CD14-positive monocyte (primary cell): Measurements from ENCODE around the gene PTGDR2. TPM values are rescaled to one million over a fixed set of nuclear protein-coding genes. Genes with fewer than 3 reads are reported as not detected.
A peak's percentile ranks its signal among the peaks of the same experiment; 100 is the strongest.

Experiments
- DNase-seq, 3 donors: peaks; one replicate each; pipeline ENCODE4 v3.0.0-alpha.2; 2011 to 2022
- H2AFZ ChIP-seq: 2 replicates; pipeline ENCODE4 v1.6.0; 2012; ENCODE audit warnings: mild to moderate bottlenecking, low read depth, low read length, inconsistent platforms; ENCODE audit not compliant: insufficient read depth, poor library complexity, severe bottlenecking
- H3K27ac ChIP-seq, 2 donors: 1 replicate in 1 of 2; 2 replicates in 1 of 2; pipeline ENCODE4 v1.5.1; 2012 to 2013; ENCODE audit warnings: low read length in 2 of 2, control low read depth in 1 of 2, inconsistent platforms in 1 of 2, low read depth in 1 of 2, mild to moderate bottlenecking in 1 of 2
- H3K27me3 ChIP-seq, 2 donors: one replicate each; pipeline versions ENCODE4 v1.6.0 to v1.6.1; 2011 to 2013; ENCODE audit warnings: low read length in 2 of 2; ENCODE audit not compliant: control insufficient read depth in 2 of 2, insufficient read depth in 2 of 2
- H3K36me3 ChIP-seq, 2 donors: replicated peaks in 1 of 2; 1 replicate in 1 of 2; 2 replicates in 1 of 2; pipeline versions ENCODE4 v1.5.1 to v1.6.1; 2012 to 2013; ENCODE audit warnings: low read length in 2 of 2, control low read depth in 1 of 2, inconsistent platforms in 1 of 2, mild to moderate bottlenecking in 1 of 2; ENCODE audit not compliant: insufficient read depth in 2 of 2, control insufficient read depth in 1 of 2
- H3K4me1 ChIP-seq, 2 donors: 1 replicate in 1 of 2; 2 replicates in 1 of 2; pipeline versions ENCODE4 v1.5.1 to v1.6.1; 2012 to 2013; ENCODE audit warnings: low read length in 2 of 2, control low read depth in 1 of 2, inconsistent platforms in 1 of 2, mild to moderate bottlenecking in 1 of 2, moderate library complexity in 1 of 2; ENCODE audit not compliant: insufficient read depth in 2 of 2, control insufficient read depth in 1 of 2
- H3K4me2 ChIP-seq: replicated peaks from 2 replicates; pipeline ENCODE3; 2012; ENCODE audit warnings: low read length, moderate library complexity, mild to moderate bottlenecking; ENCODE audit not compliant: poor library complexity, severe bottlenecking; ENCODE audit errors: extremely low read depth
- H3K4me3 ChIP-seq, 3 experiments: fragments of 200-600 bp in 1 of 3; sonication (generic) in 1 of 3; replicated peaks in 1 of 3; 1 replicate in 2 of 3; 2 replicates in 1 of 3; pipeline ENCODE4 v1.5.1; 2011 to 2013; ENCODE audit warnings: low read length in 3 of 3, mild to moderate bottlenecking in 3 of 3, control low read depth in 2 of 3, low read depth in 2 of 3, inconsistent platforms in 1 of 3, moderate library complexity in 1 of 3
- H3K79me2 ChIP-seq: 2 replicates; pipeline ENCODE4 v1.6.0; 2012; ENCODE audit warnings: mild to moderate bottlenecking, control low read depth, inconsistent platforms, low read length, moderate library complexity; ENCODE audit not compliant: insufficient read depth
- H3K9ac ChIP-seq: 2 replicates; pipeline ENCODE4 v1.6.0; 2017; ENCODE audit warnings: low read length, mild to moderate bottlenecking; ENCODE audit not compliant: insufficient read depth, poor library complexity, severe bottlenecking
- H3K9me3 ChIP-seq, 2 donors: replicated peaks in 1 of 2; 1 replicate in 1 of 2; 2 replicates in 1 of 2; pipeline versions ENCODE4 v1.5.1 to v1.6.1; 2012 to 2013; ENCODE audit warnings: low read length in 2 of 2, control low read depth in 1 of 2; ENCODE audit not compliant: control insufficient read depth in 1 of 2, insufficient read depth in 1 of 2
- H4K20me1 ChIP-seq: 2 replicates; pipeline ENCODE4 v1.6.0; 2012; ENCODE audit warnings: mild to moderate bottlenecking, low read length, control low read depth, moderate library complexity; ENCODE audit not compliant: insufficient read depth
- H3K27ac Mint-ChIP-seq, 7 donors: one replicate each; pipeline ENCODE4 v1.8.0; 2020; ENCODE audit warnings: mild to moderate bottlenecking in 7 of 7, mixed read lengths in 7 of 7, moderate library complexity in 6 of 7, inconsistent platforms in 2 of 7
- H3K27me3 Mint-ChIP-seq, 3 donors: one replicate each; pipeline ENCODE4 v1.8.0; 2021 to 2022; ENCODE audit warnings: low read depth in 3 of 3, mild to moderate bottlenecking in 3 of 3, mixed read lengths in 3 of 3, moderate library complexity in 3 of 3, inconsistent platforms in 1 of 3
- H3K36me3 Mint-ChIP-seq, 2 donors: one replicate each; pipeline ENCODE4 v1.8.0; 2020; ENCODE audit warnings: mixed read lengths in 2 of 2, inconsistent platforms in 1 of 2, mild to moderate bottlenecking in 1 of 2
- H3K4me1 Mint-ChIP-seq: one replicate; pipeline ENCODE4 v1.8.0; 2020; ENCODE audit warnings: mild to moderate bottlenecking, mixed read lengths
- H3K4me3 Mint-ChIP-seq, 2 donors: one replicate each; pipeline ENCODE4 v1.8.0; 2020; ENCODE audit warnings: mild to moderate bottlenecking in 2 of 2, mixed read lengths in 2 of 2, moderate library complexity in 1 of 2
- H3K9me3 Mint-ChIP-seq, 7 donors: one replicate each; pipeline ENCODE4 v1.8.0; 2020 to 2022; ENCODE audit warnings: mixed read lengths in 7 of 7, mild to moderate bottlenecking in 6 of 7, moderate library complexity in 6 of 7, inconsistent platforms in 2 of 7
- WGBS: methylation state at CpG from one replicate; pipeline ENCODE4 v1.1.5; 2013; ENCODE audit warnings: missing lambda C conversion rate; ENCODE audit not compliant: insufficient coverage; 5-methylcytosine and 5-hydroxymethylcytosine counted together
- intact Hi-C, 2 donors: fragments of 100-400 bp; cut with micrococcal nuclease; formaldehyde crosslinking; loops; one replicate each; pipeline versions ENCODE4 v1.15.0 to v1.15.1; 2023
- polyA plus RNA-seq, 3 donors: library from polyadenylated mRNA; depleted of rRNA in 1 of 3; unstranded in 2 of 3; stranded (reverse) in 1 of 3; fragments of 300-500 nt in 2 of 3; fragments of >200 nt in 1 of 3; fragmentation: Illumina TruSeq in 2 of 3; gene quantifications; 1 replicate in 2 of 3; 2 replicates in 1 of 3; pipeline ENCODE4 v1.2.3, GENCODE V29; 2012 to 2021
- TF ChIP-seq, protein P1 (sequence below): fragments of 200-600 bp; IDR thresholded peaks from one replicate; pipeline ENCODE4 v1.8.0; 2022; ENCODE audit warnings: antibody characterized with exemption, mild to moderate bottlenecking

PTGDR2 gene
- polyA plus RNA-seq, 3 donors, result 0.32 to 0.65 (median 0.46) TPM

DNA sequence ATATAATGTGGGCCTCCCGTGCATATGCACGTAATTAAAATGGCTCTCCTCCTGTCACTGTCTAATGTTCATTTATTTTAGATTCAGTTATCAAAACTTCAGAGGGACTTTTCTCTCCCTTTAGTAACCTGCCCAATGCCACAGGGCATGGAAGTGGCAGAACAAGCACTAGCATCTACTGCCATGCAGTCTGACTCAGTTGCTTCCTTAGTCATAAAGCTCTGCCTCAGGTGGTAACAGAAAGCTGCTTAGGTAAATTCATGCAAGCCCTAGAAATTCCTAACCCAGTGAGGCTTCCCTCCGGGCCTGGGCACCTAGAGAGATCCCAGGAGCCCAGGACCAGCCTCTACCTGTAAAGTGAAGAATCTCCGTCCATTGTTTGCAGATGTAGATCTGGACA lies 41.7 kb upstream of the PTGDR2 start:
- Mint-ChIP-seq H3K4me1 (peaks cover 7% of the 10 kb centered on the region), H3K27ac (peak overlapping the region in 1 of 7 donors; percentile 74), H3K9me3 (peaks cover 0 to 2% (median 0%) of the 10 kb centered on the region in 7 donors), H3K27me3 (no peaks in the 10 kb centered on the region), H3K4me3 (no peak overlapping the region), H3K36me3 (peaks cover 91 to 93% of the 10 kb centered on the region in 2 donors)
- no peak overlapping the region for H3K9ac ChIP-seq
- H3K27me3 ChIP-seq, result no peaks in the 10 kb centered on the region
- 100% methylated on average over 1 of the region's 4 CpGs for whole genome bisulfite sequencing
- TF ChIP-seq, protein P1, sequence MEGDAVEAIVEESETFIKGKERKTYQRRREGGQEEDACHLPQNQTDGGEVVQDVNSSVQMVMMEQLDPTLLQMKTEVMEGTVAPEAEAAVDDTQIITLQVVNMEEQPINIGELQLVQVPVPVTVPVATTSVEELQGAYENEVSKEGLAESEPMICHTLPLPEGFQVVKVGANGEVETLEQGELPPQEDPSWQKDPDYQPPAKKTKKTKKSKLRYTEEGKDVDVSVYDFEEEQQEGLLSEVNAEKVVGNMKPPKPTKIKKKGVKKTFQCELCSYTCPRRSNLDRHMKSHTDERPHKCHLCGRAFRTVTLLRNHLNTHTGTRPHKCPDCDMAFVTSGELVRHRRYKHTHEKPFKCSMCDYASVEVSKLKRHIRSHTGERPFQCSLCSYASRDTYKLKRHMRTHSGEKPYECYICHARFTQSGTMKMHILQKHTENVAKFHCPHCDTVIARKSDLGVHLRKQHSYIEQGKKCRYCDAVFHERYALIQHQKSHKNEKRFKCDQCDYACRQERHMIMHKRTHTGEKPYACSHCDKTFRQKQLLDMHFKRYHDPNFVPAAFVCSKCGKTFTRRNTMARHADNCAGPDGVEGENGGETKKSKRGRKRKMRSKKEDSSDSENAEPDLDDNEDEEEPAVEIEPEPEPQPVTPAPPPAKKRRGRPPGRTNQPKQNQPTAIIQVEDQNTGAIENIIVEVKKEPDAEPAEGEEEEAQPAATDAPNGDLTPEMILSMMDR, result no peak
- DNase-seq, result no peak
- no peaks in the 10 kb centered on the region for H4K20me1 ChIP-seq
- intact Hi-C loops, result no loop called here
- H3K79me2 ChIP-seq, result peaks cover 2% of the 10 kb centered on the region
- no peak overlapping the region for H3K27ac ChIP-seq
- no peaks in the 10 kb centered on the region for H3K4me1 ChIP-seq
- no peaks in the 10 kb centered on the region for H3K9me3 ChIP-seq
- H2AFZ ChIP-seq, result no peak overlapping the region
- no peak overlapping the region for H3K4me2 ChIP-seq
- no peak overlapping the region for H3K4me3 ChIP-seq
- H3K36me3 ChIP-seq, result peaks cover 82 to 97% of the 10 kb centered on the region in 2 donors

DNA sequence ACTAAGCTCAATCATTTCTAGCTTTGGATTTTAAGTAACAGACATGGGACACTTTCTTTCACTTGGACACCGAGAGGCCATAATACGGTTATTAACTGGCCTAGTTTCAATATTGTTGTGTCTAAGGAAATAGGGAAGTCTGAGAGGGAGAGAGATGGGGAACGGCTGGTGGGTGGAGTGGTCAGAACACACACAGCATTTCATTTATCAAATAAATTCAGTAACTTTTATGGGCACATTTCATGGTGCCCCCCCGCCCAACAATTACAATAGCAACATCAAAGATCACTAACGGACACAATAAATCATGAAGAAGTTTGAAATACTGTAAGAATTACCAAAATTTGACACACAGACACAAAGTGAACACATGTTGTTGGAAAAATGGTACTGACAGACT lies 39.9 kb upstream of the PTGDR2 start:
- TF ChIP-seq, protein P1, result no peak
- Mint-ChIP-seq H3K4me1 (peaks cover 16% of the 10 kb centered on the region), H3K4me3 (no peak overlapping the region), H3K36me3 (peaks cover 85 to 87% of the 10 kb centered on the region in 2 donors), H3K27me3 (no peaks in the 10 kb centered on the region), H3K27ac (peak overlapping the region in 2 of 7 donors; percentile 23 to 42), H3K9me3 (peaks cover 0 to 2% (median 0%) of the 10 kb centered on the region in 7 donors)
- Histone ChIP-seq H4K20me1 (no peaks in the 10 kb centered on the region), H3K27ac (no peak overlapping the region), H3K27me3 (no peaks in the 10 kb centered on the region), H2AFZ (no peak overlapping the region), H3K79me2 (no peaks in the 10 kb centered on the region), H3K4me2 (no peak overlapping the region), H3K9ac (no peak overlapping the region), H3K4me3 (no peak overlapping the region), H3K36me3 (peaks cover 67 to 94% of the 10 kb centered on the region in 2 donors), H3K9me3 (no peaks in the 10 kb centered on the region), H3K4me1 (peaks cover 2 to 6% of the 10 kb centered on the region in 2 donors)
- intact Hi-C loops, result no loop called here
- no CpG with 5 or more reads among the region's 5 CpGs for WGBS
- DNase-seq, result no peak
